PC-3 (cell line): ENCODE data around the gene SMYD3.

ENCODE experiments used
- EZH2phosphoT487 ChIP-seq: fragments of 300-600 bp; sonication (generic); IDR thresholded peaks from 2 replicates; pipeline ENCODE4 v1.6.1; 2018; ENCODE audit warnings: mild to moderate bottlenecking, antibody characterized with exemption, low read length, borderline replicate concordance
- TF ChIP-seq, protein P1 (sequence below): fragments of 300-600 bp; sonication (generic); conservative IDR thresholded peaks from 2 replicates; pipeline ENCODE4 v1.5.1; 2017; ENCODE audit warnings: antibody characterized with exemption, low read depth, mild to moderate bottlenecking, low read length

DNA sequence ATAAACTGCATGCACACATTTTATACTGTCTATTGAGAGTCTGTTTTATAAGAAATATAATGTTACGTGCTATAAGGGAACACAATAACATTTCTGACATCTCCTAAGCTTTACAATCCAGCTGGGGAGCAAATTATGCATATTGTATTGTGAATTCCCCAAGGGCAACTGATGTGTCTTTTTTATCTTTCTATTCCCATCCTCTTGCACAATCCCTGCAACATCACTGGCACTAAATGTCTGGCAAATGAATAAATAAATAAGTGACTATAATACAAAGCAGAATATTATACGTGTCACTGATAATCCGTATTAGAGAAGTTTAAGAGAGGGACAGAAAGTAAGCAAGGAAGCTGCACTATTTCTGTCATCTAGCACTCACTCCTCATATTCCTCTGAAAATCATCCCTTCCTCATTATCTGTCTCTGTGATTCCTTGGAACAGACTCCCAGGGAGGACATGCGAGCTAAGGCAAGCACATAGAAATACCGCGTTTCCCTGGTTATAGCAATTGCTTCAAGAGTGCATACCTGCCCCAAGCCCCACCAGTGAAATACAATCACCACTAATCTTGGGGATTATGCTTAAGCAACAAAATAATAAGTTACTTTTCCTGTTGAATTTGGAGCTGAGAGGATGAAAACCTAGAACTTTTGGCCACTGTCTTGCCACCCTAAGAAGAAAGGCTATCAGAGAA lies 205.4 kb downstream of the SMYD3 start:
- TF ChIP-seq, protein P1, sequence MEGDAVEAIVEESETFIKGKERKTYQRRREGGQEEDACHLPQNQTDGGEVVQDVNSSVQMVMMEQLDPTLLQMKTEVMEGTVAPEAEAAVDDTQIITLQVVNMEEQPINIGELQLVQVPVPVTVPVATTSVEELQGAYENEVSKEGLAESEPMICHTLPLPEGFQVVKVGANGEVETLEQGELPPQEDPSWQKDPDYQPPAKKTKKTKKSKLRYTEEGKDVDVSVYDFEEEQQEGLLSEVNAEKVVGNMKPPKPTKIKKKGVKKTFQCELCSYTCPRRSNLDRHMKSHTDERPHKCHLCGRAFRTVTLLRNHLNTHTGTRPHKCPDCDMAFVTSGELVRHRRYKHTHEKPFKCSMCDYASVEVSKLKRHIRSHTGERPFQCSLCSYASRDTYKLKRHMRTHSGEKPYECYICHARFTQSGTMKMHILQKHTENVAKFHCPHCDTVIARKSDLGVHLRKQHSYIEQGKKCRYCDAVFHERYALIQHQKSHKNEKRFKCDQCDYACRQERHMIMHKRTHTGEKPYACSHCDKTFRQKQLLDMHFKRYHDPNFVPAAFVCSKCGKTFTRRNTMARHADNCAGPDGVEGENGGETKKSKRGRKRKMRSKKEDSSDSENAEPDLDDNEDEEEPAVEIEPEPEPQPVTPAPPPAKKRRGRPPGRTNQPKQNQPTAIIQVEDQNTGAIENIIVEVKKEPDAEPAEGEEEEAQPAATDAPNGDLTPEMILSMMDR = no peak
- no peak for TF ChIP-seq EZH2phosphoT487
